ENCODE results near the gene ARHGEF10L. TPM values are rescaled to one million over a fixed set of nuclear protein-coding genes. Genes with fewer than 3 reads are reported as not detected.
A peak's percentile ranks its signal among the peaks of the same experiment; 100 is the strongest.

ARHGEF10L gene
- total RNA-seq, 1 experiment from 2014 or later: 11.2 TPM

DNA sequence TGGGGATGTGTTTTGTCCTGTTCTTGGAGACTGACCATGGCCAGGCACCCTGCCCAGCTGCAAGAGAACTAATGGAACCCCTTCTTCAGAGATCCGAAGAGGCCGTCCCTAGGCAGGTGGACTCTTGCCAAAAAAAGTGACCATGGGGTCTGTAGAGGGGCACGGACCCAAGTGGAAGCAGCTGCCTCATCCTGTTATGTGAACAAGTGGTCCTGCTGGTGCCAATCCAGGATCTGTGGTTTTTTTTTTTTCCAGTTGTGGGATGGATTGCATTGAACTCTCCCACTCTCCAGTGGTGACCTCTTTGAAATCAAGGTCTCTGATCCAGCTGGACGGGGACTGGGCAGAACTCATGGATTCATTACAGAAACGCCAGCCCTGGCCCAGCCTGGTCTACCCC is 71.2 kb downstream of the ARHGEF10L start:
- DNase-seq: no peak

GRCh38 chr1:17611991-17612390 is 72.5 kb downstream of the ARHGEF10L start:
- H3K79me2 ChIP-seq (ENCODE audit: low read length): no peaks in the 10 kb centered on the region
- CTCF ChIA-PET: no interaction called here
- H3K4me3 ChIP-seq (ENCODE audit: low read length): no peak overlapping the region
- H3K27ac ChIP-seq (ENCODE audit: low read length): no peak overlapping the region
- DNase-seq (peak; percentile 27), ATAC-seq (no peak)
- no peaks in the 10 kb centered on the region for H3K36me3 ChIP-seq (ENCODE audit: low read depth, low read length)
- no peaks in the 10 kb centered on the region for H3K9me2 ChIP-seq (replicated peaks; ENCODE audit: low read length)
- no peak overlapping the region for H3K4me2 ChIP-seq (ENCODE audit: low read length)
- no peak overlapping the region for H3K9ac ChIP-seq (ENCODE audit: low read length)
- no peaks in the 10 kb centered on the region for H3K27me3 ChIP-seq (ENCODE audit: low read length)
- no peaks in the 10 kb centered on the region for H4K20me1 ChIP-seq (ENCODE audit: low read length)
- no peaks in the 10 kb centered on the region for H3K4me1 ChIP-seq (ENCODE audit: insufficient read depth, low read length)
- intact Hi-C loops (cut with micrococcal nuclease): no loop called here
- H2AFZ ChIP-seq (ENCODE audit: low read length): no peak overlapping the region
- no peaks in the 10 kb centered on the region for H3F3A ChIP-seq (ENCODE audit: low read length, unreplicated experiment)
- TF ChIP-seq EZH2phosphoT487 (IDR thresholded peaks at IDR 0.05; ENCODE audit: borderline replicate concordance, low read length) (no peak), EZH2 (IDR thresholded peaks at IDR 0.05; ENCODE audit: low read length, unreplicated experiment) (no peak)
- TF ChIP-seq, protein P1, sequence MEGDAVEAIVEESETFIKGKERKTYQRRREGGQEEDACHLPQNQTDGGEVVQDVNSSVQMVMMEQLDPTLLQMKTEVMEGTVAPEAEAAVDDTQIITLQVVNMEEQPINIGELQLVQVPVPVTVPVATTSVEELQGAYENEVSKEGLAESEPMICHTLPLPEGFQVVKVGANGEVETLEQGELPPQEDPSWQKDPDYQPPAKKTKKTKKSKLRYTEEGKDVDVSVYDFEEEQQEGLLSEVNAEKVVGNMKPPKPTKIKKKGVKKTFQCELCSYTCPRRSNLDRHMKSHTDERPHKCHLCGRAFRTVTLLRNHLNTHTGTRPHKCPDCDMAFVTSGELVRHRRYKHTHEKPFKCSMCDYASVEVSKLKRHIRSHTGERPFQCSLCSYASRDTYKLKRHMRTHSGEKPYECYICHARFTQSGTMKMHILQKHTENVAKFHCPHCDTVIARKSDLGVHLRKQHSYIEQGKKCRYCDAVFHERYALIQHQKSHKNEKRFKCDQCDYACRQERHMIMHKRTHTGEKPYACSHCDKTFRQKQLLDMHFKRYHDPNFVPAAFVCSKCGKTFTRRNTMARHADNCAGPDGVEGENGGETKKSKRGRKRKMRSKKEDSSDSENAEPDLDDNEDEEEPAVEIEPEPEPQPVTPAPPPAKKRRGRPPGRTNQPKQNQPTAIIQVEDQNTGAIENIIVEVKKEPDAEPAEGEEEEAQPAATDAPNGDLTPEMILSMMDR (conservative IDR thresholded peaks at IDR 0.05; ENCODE audit: low read depth, low read length): no peak
- BruUV-seq (replicated peaks): no TSS peak
- POLR2A ChIA-PET (ENCODE audit: unreplicated experiment): no interaction called here
- no peaks in the 10 kb centered on the region for H3K9me3 ChIP-seq (ENCODE audit: low read length)

More for the DNA sequence above, 71.2 kb downstream of the ARHGEF10L start:
- no TSS peak for BruUV-seq (replicated peaks)
- intact Hi-C loops (cut with micrococcal nuclease): no loop called here
- Histone ChIP-seq H3K4me1 (ENCODE audit: insufficient read depth, low read length) (no peaks in the 10 kb centered on the region), H3F3A (ENCODE audit: low read length, unreplicated experiment) (no peaks in the 10 kb centered on the region), H3K36me3 (ENCODE audit: low read depth, low read length) (no peaks in the 10 kb centered on the region), H3K9me3 (ENCODE audit: low read length) (no peaks in the 10 kb centered on the region), H2AFZ (ENCODE audit: low read length) (no peak overlapping the region), H3K4me2 (ENCODE audit: low read length) (no peak overlapping the region), H3K27me3 (ENCODE audit: low read length) (no peaks in the 10 kb centered on the region), H3K4me3 (ENCODE audit: low read length) (no peak overlapping the region), H3K9ac (ENCODE audit: low read length) (no peak overlapping the region), H3K9me2 (replicated peaks; ENCODE audit: low read length) (no peaks in the 10 kb centered on the region), H3K79me2 (ENCODE audit: low read length) (no peaks in the 10 kb centered on the region), H4K20me1 (ENCODE audit: low read length) (no peaks in the 10 kb centered on the region), H3K27ac (ENCODE audit: low read length) (no peak overlapping the region)
- no peak for ATAC-seq
- no peak for TF ChIP-seq EZH2 (IDR thresholded peaks at IDR 0.05; ENCODE audit: low read length, unreplicated experiment)
- TF ChIP-seq, protein P1 (conservative IDR thresholded peaks at IDR 0.05; ENCODE audit: low read depth, low read length): no peak
- TF ChIP-seq EZH2phosphoT487 (IDR thresholded peaks at IDR 0.05; ENCODE audit: borderline replicate concordance, low read length): no peak
- POLR2A ChIA-PET (ENCODE audit: unreplicated experiment): no interaction called here
- CTCF ChIA-PET: no interaction called here

DNA sequence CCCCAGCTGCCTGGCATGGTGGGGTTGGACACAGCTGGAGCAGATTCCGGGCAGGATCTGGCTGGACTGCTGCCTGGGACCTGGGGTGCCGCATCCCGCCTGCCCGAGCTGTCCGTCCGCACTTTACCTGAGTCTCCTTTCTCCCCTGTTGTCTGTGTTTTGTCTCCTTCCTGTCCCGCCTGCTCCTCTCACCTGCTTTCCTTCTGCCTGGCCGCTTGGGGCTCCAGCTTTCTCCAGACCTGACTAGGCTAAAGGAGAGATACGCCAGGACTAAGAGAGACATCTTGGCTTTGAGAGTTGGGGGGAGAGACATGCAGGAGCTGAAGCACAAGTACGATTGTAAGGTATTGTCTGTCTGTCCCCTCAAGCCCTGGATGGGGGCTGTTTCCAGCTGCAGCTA is 73.3 kb downstream of the ARHGEF10L start:
- Histone ChIP-seq H2AFZ (ENCODE audit: low read length) (no peak overlapping the region), H3K27ac (ENCODE audit: low read length) (no peak overlapping the region), H3F3A (ENCODE audit: low read length, unreplicated experiment) (no peaks in the 10 kb centered on the region), H4K20me1 (ENCODE audit: low read length) (no peaks in the 10 kb centered on the region), H3K4me2 (ENCODE audit: low read length) (no peak overlapping the region), H3K79me2 (ENCODE audit: low read length) (no peaks in the 10 kb centered on the region), H3K9ac (ENCODE audit: low read length) (no peak overlapping the region), H3K27me3 (ENCODE audit: low read length) (no peaks in the 10 kb centered on the region), H3K36me3 (ENCODE audit: low read depth, low read length) (no peaks in the 10 kb centered on the region), H3K4me1 (ENCODE audit: insufficient read depth, low read length) (no peaks in the 10 kb centered on the region), H3K9me3 (ENCODE audit: low read length) (no peaks in the 10 kb centered on the region), H3K9me2 (replicated peaks; ENCODE audit: low read length) (no peaks in the 10 kb centered on the region), H3K4me3 (ENCODE audit: low read length) (no peak overlapping the region)
- CTCF ChIA-PET: no interaction called here
- intact Hi-C loops (cut with micrococcal nuclease): no loop called here
- BruUV-seq (replicated peaks): no TSS peak
- POLR2A ChIA-PET (ENCODE audit: unreplicated experiment): no interaction called here
- no peak for ATAC-seq
- no peak for TF ChIP-seq EZH2 (IDR thresholded peaks at IDR 0.05; ENCODE audit: low read length, unreplicated experiment)
- TF ChIP-seq EZH2phosphoT487 (IDR thresholded peaks at IDR 0.05; ENCODE audit: borderline replicate concordance, low read length): no peak
- TF ChIP-seq, protein P1 (conservative IDR thresholded peaks at IDR 0.05; ENCODE audit: low read depth, low read length): no peak
- no peak for DNase-seq

Data from PC-3 (cell line).